NT2/D1 (cell line): Measurements from ENCODE around the gene IPO5.

Source experiments
- YY1 ChIP-seq: IDR thresholded peaks from 2 replicates; pipeline ENCODE4 v1.6.1; 2011; ENCODE audit not compliant: insufficient read length, insufficient read depth
- ZNF274 ChIP-seq: IDR thresholded peaks from 2 replicates; pipeline ENCODE4 v1.6.1; 2011; ENCODE audit warnings: mild to moderate bottlenecking, low read depth, low read length

DNA sequence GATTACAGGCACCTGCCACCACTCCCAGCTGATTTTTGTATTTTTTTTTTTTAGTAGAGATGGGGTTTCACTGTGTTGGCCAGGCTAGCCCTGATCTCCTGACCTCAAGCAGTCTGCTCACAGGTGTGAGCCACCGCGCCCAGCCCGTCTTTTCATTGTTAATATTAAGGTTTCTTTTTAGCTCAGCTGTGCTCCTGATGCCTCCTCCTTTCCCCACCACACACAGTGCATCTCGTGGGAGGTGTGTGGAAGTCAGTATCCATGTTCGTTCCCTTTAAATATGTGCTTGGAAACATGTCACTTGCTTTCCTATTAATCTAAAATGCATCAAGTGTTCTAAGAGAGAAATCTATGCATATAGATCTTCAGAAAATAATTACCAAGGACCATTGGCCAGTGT, 53.5 kb downstream of the IPO5 start:
- TF ChIP-seq ZNF274 (no peak), YY1 (no peak)
